Measurements from ENCODE around the gene RFT1.

RFT1 gene

DNA sequence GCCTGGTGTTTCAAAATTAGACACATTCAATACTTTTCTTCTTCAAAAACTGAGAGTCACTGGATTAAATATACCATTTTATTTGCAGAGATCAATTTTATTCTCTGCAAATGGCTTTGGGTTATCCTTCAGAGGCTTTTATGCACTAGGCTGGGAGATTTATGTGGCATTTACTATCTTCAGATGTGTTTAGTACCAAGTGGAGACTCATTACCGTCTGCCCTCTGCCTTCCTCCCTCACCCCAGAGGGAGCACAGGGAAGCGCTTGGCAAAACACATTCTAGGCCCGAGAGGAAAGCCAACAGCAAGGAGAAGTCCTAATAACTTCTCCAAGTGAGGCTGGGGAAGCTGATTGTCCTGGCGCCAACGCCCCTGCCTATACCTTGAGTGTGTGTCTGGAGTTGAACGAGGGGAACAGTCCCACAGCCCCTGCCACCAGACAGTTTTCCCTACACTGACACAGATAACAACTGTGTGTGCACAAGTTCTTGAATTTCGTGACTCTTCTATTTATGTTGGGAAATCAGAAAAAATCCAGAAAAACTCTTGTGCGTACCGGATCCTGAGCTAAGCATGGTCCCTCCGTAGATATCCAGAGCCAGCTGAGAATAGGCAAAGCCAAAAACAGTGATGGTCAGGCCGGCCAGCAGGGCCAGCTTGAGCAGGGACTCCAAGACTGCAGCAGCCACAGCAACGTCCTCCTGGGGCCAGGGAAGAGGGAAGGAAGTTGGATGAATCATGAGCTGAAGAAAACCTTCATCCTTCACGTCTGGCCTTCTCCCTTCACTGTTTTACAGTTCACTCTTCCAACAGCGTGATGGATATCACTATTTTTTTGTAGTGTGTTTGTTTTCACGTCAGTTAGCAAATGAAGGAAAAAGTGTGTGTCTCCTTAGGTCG is 26.6 kb downstream of the RFT1 start:
- Histone ChIP-seq H3K4me3 (ENCODE audit: low read length) (no peak overlapping the region), H3K27me3 (ENCODE audit: control insufficient read depth, insufficient read depth, low read length) (no peaks in the 10 kb centered on the region), H3K9me3 (ENCODE audit: control insufficient read depth, low read length) (no peaks in the 10 kb centered on the region), H3K4me1 (ENCODE audit: control insufficient read depth, insufficient read depth, low read length) (no peaks in the 10 kb centered on the region), H3K36me3 (ENCODE audit: control insufficient read depth, insufficient read depth, low read length) (peaks cover 5% of the 10 kb centered on the region), H3K9ac (ENCODE audit: low read length) (no peak overlapping the region)

DNA sequence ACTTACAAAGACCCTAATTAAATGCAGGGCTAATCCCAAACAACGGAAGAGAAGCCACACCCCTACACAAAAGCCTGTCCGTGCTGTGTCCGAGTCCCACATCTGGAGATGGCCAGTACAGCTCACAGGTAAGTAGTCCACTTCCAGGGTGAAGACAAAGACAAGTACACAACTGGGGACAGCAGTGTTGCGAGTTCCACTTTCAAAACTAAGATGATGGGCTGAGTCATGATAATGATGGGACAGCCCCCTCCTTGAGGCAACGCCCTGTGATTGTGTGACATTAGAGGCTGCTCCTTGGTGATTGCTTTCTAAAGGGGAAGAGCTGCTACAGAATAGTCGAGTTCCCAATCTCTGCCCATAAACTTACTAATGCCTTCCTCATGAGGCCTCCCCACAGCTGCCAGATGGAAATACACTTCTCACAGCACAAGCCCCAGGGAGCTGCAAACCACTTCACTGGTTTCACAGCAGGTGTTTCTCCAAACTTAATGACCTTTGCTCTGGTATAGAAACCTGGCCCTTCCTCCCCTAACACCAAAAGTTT is 27.6 kb downstream of the RFT1 start:
- no peaks in the 10 kb centered on the region for H3K4me1 ChIP-seq (ENCODE audit: control insufficient read depth, insufficient read depth, low read length)
- no peak overlapping the region for H3K4me3 ChIP-seq (ENCODE audit: low read length)
- H3K9ac ChIP-seq (ENCODE audit: low read length), result no peak overlapping the region
- no peaks in the 10 kb centered on the region for H3K9me3 ChIP-seq (ENCODE audit: control insufficient read depth, low read length)
- H3K27me3 ChIP-seq (ENCODE audit: control insufficient read depth, insufficient read depth, low read length), result no peaks in the 10 kb centered on the region
- H3K36me3 ChIP-seq (ENCODE audit: control insufficient read depth, insufficient read depth, low read length), result peaks cover 5% of the 10 kb centered on the region

DNA sequence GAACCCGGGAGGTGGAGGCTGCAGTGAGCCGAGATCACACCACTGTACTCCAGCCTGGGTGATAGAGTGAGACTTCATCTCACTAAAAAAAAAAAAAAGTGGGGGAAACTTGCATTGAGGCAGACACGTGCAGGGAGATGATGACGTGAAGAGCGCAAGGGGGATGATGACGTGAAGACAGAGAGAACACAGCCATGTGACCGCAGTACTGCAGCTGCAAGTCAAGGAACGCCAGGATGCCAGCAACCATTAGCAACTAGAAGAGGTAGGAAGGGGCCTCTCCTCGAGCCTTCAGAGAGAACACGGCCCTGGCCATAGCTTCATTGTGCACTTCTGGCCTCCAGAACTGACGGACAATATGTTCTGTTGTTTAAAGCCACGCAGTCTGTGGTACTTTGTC is 28.3 kb downstream of the RFT1 start:
- Histone ChIP-seq H3K4me3 (ENCODE audit: low read length) (no peak overlapping the region), H3K27me3 (ENCODE audit: control insufficient read depth, insufficient read depth, low read length) (no peaks in the 10 kb centered on the region), H3K9me3 (ENCODE audit: control insufficient read depth, low read length) (no peaks in the 10 kb centered on the region), H3K36me3 (ENCODE audit: control insufficient read depth, insufficient read depth, low read length) (peaks cover 5% of the 10 kb centered on the region), H3K9ac (ENCODE audit: low read length) (no peak overlapping the region), H3K4me1 (ENCODE audit: control insufficient read depth, insufficient read depth, low read length) (no peaks in the 10 kb centered on the region)

DNA sequence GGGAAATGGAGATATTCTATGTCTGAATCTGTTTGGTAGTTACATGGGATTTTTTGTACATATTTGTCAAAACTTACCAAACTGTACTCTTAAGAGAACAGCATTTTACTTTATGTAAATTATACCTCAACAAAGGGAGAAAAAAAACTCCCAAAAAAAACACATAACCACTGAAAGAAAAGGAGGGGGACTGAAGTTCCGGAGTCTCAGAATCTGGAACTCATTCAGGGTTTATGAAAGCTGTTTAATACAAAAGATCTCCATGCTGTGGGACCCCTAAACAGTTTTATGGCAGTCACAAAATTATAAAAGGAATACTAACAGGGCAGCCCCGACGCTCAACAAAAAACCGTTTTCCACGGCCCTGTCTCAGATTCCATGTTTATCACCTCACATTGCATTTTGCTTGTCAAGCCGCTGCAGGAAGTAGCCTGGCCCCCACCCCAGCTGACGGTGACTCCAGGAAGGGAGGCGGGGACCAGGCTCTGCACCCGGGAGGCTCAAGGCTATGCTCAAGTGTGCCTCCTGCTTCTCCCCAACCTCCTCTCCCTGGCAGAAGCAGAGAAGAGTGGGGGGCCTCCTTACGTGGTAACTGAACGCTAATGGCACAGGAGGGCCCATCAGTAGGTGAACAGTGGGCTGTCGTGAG is 29.3 kb downstream of the RFT1 start:
- no peak overlapping the region for H3K4me3 ChIP-seq (ENCODE audit: low read length)
- no peaks in the 10 kb centered on the region for H3K9me3 ChIP-seq (ENCODE audit: control insufficient read depth, low read length)
- no peak overlapping the region for H3K9ac ChIP-seq (ENCODE audit: low read length)
- no peaks in the 10 kb centered on the region for H3K27me3 ChIP-seq (ENCODE audit: control insufficient read depth, insufficient read depth, low read length)
- no peaks in the 10 kb centered on the region for H3K4me1 ChIP-seq (ENCODE audit: control insufficient read depth, insufficient read depth, low read length)
- H3K36me3 ChIP-seq (ENCODE audit: control insufficient read depth, insufficient read depth, low read length), result peaks cover 5% of the 10 kb centered on the region

DNA sequence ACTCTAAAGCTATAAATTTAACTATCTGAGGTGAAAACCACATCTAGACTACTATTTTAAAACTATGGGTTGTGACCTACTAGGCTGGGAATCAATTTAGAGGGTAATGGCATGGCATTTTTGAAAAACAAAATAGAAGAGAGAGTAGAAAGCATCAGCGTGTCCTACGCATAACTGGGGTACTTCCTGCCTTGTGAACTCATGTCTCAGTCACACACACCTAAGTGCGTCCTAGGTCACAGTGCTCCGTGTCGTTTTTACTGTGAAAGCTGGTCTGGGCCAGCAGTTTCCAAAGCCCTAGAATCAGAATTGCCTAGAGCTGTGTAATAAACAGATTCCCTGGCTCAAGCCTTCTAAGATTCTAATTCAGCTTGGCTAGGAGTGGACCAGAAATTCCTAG is 32.3 kb downstream of the RFT1 start:
- no peak overlapping the region for H3K4me3 ChIP-seq (ENCODE audit: low read length)
- H3K9ac ChIP-seq (ENCODE audit: low read length), result no peak overlapping the region
- no peaks in the 10 kb centered on the region for H3K9me3 ChIP-seq (ENCODE audit: control insufficient read depth, low read length)
- peaks cover 4% of the 10 kb centered on the region for H3K36me3 ChIP-seq (ENCODE audit: control insufficient read depth, insufficient read depth, low read length)
- no peaks in the 10 kb centered on the region for H3K4me1 ChIP-seq (ENCODE audit: control insufficient read depth, insufficient read depth, low read length)
- no peaks in the 10 kb centered on the region for H3K27me3 ChIP-seq (ENCODE audit: control insufficient read depth, insufficient read depth, low read length)

DNA sequence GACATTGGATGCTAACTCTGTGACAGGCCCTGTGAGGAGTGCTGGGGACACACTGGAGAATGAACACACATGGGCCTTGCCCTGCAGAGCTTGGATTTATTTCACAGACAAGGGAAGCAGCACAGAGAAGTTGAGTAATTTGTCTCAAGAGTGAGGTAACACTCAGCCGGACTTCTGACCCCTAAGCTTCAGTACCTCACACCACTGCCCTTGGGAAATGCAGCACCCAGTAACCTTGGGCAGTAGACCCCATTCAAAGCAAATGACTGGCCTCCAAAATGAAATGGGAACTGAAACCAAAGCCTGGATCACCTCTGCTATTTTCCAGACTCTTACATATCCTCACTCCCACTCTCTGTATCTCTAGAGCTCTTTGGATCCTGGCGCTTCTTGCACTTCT is 37.3 kb downstream of the RFT1 start:
- peaks cover 6% of the 10 kb centered on the region for H3K36me3 ChIP-seq (ENCODE audit: control insufficient read depth, insufficient read depth, low read length)

DNA sequence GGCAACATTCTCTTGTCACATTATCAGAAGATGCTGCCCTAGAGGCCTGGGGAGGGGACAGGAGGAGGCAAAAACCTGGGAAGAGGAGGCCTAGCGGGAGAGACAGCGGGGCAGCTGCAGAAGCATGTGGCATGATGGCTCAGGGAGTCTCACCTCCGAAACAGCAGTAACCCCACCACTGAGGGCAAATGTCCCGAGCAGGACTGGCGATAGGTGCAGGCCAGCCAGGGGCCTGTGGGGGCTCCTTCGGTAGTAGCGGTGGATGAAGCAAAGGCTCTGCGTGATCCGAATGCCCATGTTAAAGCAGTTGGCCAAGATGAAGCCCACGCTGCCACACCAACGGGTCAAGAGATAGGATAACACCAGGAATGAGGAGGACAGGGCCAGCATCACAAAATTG is 38.0 kb downstream of the RFT1 start:
- Histone ChIP-seq H3K36me3 (ENCODE audit: control insufficient read depth, insufficient read depth, low read length) (peaks cover 6% of the 10 kb centered on the region), H3K9me3 (ENCODE audit: control insufficient read depth, low read length) (no peaks in the 10 kb centered on the region)

More for the DNA sequence above, 37.3 kb downstream of the RFT1 start:
- H3K27me3 ChIP-seq (ENCODE audit: control insufficient read depth, insufficient read depth, low read length), result no peaks in the 10 kb centered on the region
- H3K9me3 ChIP-seq (ENCODE audit: control insufficient read depth, low read length), result no peaks in the 10 kb centered on the region
- no peak overlapping the region for H3K9ac ChIP-seq (ENCODE audit: low read length)
- H3K4me1 ChIP-seq (ENCODE audit: control insufficient read depth, insufficient read depth, low read length), result no peaks in the 10 kb centered on the region
- H3K4me3 ChIP-seq (ENCODE audit: low read length), result no peak overlapping the region

DNA sequence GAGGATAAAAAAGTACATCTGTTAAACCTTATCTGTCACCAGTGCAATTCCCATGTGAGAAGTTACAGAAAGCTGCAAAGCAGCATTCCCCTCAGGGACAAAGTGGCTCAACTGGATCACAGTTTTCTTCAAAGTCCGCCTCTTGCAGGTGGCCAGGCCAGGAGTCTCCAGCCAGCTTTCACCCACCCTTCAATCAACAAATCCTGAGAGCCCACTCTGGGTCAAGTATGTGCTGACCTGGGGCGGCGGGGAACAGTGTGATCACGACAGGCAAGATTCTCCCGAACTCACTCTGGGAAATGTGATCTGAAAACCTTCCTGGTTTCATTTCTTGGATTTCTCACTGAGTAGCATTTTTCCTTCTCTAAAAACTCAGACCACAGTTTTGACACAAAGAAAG is 39.2 kb downstream of the RFT1 start:
- Histone ChIP-seq H3K9me3 (ENCODE audit: control insufficient read depth, low read length) (no peaks in the 10 kb centered on the region), H3K27me3 (ENCODE audit: control insufficient read depth, insufficient read depth, low read length) (no peaks in the 10 kb centered on the region), H3K36me3 (ENCODE audit: control insufficient read depth, insufficient read depth, low read length) (peaks cover 6% of the 10 kb centered on the region), H3K4me1 (ENCODE audit: control insufficient read depth, insufficient read depth, low read length) (no peaks in the 10 kb centered on the region), H3K4me3 (ENCODE audit: low read length) (no peak overlapping the region), H3K9ac (ENCODE audit: low read length) (no peak overlapping the region)

More for the DNA sequence above, 38.0 kb downstream of the RFT1 start:
- no peaks in the 10 kb centered on the region for H3K27me3 ChIP-seq (ENCODE audit: control insufficient read depth, insufficient read depth, low read length)
- no peak overlapping the region for H3K4me3 ChIP-seq (ENCODE audit: low read length)
- no peak overlapping the region for H3K9ac ChIP-seq (ENCODE audit: low read length)
- no peaks in the 10 kb centered on the region for H3K4me1 ChIP-seq (ENCODE audit: control insufficient read depth, insufficient read depth, low read length)

DNA sequence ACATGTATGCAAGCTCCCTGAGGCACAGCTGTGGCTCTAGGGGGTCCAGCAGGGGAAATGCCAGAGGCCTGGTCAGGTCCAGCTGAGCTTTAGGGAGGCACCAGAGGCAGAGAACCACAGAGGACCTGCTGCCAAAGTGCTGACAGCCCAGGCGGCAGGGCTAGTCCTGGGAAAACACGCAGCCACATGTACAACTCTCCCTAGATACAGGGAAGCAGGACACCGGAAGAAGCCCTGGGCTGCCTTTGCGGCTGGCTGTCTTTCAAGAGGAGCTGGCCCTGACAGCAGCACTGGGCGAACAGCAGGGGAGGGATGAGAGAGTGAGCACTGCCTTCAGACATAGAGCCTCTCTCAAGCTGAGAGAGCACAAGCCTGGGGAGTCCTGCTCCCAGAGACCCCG is 40.7 kb downstream of the RFT1 start:
- H3K4me3 ChIP-seq (ENCODE audit: low read length), result no peak overlapping the region
- H3K27me3 ChIP-seq (ENCODE audit: control insufficient read depth, insufficient read depth, low read length), result no peaks in the 10 kb centered on the region
- peaks cover 4% of the 10 kb centered on the region for H3K4me1 ChIP-seq (ENCODE audit: control insufficient read depth, insufficient read depth, low read length)
- H3K9ac ChIP-seq (ENCODE audit: low read length), result no peak overlapping the region
- no peaks in the 10 kb centered on the region for H3K9me3 ChIP-seq (ENCODE audit: control insufficient read depth, low read length)
- peaks cover 6% of the 10 kb centered on the region for H3K36me3 ChIP-seq (ENCODE audit: control insufficient read depth, insufficient read depth, low read length)

DNA sequence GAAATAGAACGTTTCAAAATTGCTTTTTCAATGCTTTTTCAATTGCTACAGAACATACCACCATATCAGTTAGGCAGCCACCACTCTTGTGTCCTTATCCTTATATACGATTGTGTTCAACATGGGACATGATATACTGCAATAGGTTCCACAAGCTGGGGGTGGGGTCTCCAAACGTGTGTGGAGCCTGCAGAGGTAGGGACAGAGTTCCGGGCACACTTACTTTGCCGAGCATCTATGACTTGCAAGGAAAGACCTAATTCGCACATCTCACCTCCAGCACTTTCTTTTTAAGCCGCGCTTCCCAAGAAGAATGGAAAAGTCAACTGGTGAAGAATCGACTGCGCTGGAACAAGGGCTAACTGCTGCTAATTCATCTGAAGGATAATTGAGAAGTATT is 44.8 kb downstream of the RFT1 start:
- no peak overlapping the region for H3K4me3 ChIP-seq (ENCODE audit: low read length)
- no peaks in the 10 kb centered on the region for H3K27me3 ChIP-seq (ENCODE audit: control insufficient read depth, insufficient read depth, low read length)
- peaks cover 6% of the 10 kb centered on the region for H3K36me3 ChIP-seq (ENCODE audit: control insufficient read depth, insufficient read depth, low read length)
- H3K4me1 ChIP-seq (ENCODE audit: control insufficient read depth, insufficient read depth, low read length), result peaks cover 10% of the 10 kb centered on the region
- no peak overlapping the region for H3K9ac ChIP-seq (ENCODE audit: low read length)
- no peaks in the 10 kb centered on the region for H3K9me3 ChIP-seq (ENCODE audit: control insufficient read depth, low read length)

DNA sequence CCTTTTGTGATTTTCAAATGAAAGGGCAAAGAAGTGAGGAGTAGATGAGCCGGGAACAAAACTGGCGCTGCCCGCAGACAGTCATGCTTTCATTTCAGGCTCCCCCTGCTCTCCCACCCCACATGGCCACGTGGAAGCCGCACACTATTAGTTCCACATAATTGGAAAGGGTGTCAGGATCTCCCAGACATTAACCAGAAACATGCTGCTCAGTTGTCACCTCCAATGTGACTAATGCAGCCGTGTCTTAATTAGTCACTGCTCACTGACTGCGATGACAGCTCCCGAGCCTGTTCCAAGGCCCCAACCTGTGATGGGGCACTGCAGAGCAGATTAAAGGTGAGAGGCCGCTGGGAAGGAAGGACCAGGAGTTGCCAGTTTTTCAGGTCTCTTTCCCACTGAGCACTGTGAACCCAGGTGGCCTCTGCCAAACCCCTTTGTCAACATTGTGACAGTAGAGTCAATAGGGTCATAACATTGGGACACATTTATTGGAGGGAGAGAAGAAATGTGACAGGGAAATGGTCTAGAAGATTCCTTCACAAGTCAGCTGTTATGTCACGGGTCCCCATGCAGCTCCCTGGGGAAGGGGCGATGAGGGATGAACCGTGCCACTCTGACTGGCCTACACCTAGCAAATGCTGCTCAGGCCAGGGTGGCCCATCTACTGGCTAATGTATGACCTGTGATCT is 45.8 kb downstream of the RFT1 start:
- Histone ChIP-seq H3K4me1 (ENCODE audit: control insufficient read depth, insufficient read depth, low read length) (peaks cover 10% of the 10 kb centered on the region), H3K9ac (ENCODE audit: low read length) (no peak overlapping the region), H3K36me3 (ENCODE audit: control insufficient read depth, insufficient read depth, low read length) (no peaks in the 10 kb centered on the region), H3K4me3 (ENCODE audit: low read length) (no peak overlapping the region), H3K27me3 (ENCODE audit: control insufficient read depth, insufficient read depth, low read length) (no peaks in the 10 kb centered on the region), H3K9me3 (ENCODE audit: control insufficient read depth, low read length) (no peaks in the 10 kb centered on the region)

DNA sequence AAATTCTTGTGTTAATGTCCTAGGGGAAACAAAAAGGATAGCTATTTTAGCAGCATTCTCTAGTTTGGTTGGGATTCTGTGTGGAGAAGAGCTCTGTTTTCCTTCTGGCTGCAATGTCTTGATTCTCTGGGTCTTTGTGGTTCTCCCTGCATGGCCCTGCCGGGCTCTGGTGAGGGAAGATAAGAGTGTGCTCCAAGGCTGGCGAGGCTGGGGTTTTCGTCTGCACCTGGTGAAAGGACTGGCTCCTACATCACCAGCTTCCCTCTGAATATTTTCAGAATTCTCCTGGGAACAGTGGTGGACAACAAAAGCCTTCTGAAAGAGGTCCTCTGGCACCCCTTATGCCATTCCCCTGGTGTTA is 46.3 kb downstream of the RFT1 start:
- Histone ChIP-seq H3K36me3 (ENCODE audit: control insufficient read depth, insufficient read depth, low read length) (no peaks in the 10 kb centered on the region), H3K9ac (ENCODE audit: low read length) (no peak overlapping the region), H3K9me3 (ENCODE audit: control insufficient read depth, low read length) (no peaks in the 10 kb centered on the region), H3K27me3 (ENCODE audit: control insufficient read depth, insufficient read depth, low read length) (no peaks in the 10 kb centered on the region), H3K4me3 (ENCODE audit: low read length) (no peak overlapping the region), H3K4me1 (ENCODE audit: control insufficient read depth, insufficient read depth, low read length) (peaks cover 10% of the 10 kb centered on the region)
